Measurements from ENCODE around the gene ZNF140. TPM values are rescaled to one million over a fixed set of nuclear protein-coding genes. Genes with fewer than 3 reads are reported as not detected.

The ZNF140 gene
- total and polyA plus RNA-seq, 5 donors from 2014 or later = 12.7 to 31.7 (median 26.5) TPM

- Mint-ChIP-seq H3K4me3 (peak overlapping the region in 1 of 4 donors; percentile 60), H3K27ac (peak overlapping the region in 1 of 3 donors; percentile 84), H3K36me3 (peaks cover 72% of the 10 kb centered on the region), H3K9me3 (peaks cover 14 to 82% (median 40%) of the 10 kb centered on the region in 7 donors), H3K27me3 (no peaks in the 10 kb centered on the region), H3K4me1 (peaks cover 0 to 16% (median 12%) of the 10 kb centered on the region in 4 donors)
- Histone ChIP-seq H3K4me1 (ENCODE audit: control insufficient read depth, insufficient read depth, low read length, poor library complexity, severe bottlenecking) (peaks cover 7% of the 10 kb centered on the region), H3K4me3 (ENCODE audit: low read depth, low read length) (no peak overlapping the region), H3K9me3 (ENCODE audit: control insufficient read depth in 2 of 2, low read length in 2 of 2) (peaks cover 82 to 99% of the 10 kb centered on the region in 2 experiments), H3K27me3 (ENCODE audit: control insufficient read depth, insufficient read depth, low read length) (no peaks in the 10 kb centered on the region), H3K36me3 (ENCODE audit: control insufficient read depth, insufficient read depth, low read length) (peaks cover 52% of the 10 kb centered on the region), H3K27ac (ENCODE audit: insufficient read depth, low read length, poor library complexity, severe bottlenecking) (no peak overlapping the region)
- ATAC-seq (ENCODE audit: low read depth in 2 of 2) (no peak), DNase-seq (no peak)
Measured at GRCh38 chr12:133135747-133136146, 55.0 kb downstream of the ZNF140 start.

- H3K4me1 Mint-ChIP-seq = peaks cover 0 to 3% (median 0%) of the 10 kb centered on the region in 4 donors
- no peaks in the 10 kb centered on the region for H3K27me3 Mint-ChIP-seq
- H3K27ac ChIP-seq (ENCODE audit: insufficient read depth, low read length, poor library complexity, severe bottlenecking) = no peak overlapping the region
- H3K9me3 ChIP-seq (ENCODE audit: control insufficient read depth in 2 of 2, low read length in 2 of 2) = peaks cover 74 to 97% of the 10 kb centered on the region in 2 experiments
- H3K36me3 ChIP-seq (ENCODE audit: control insufficient read depth, insufficient read depth, low read length) = peaks cover 47% of the 10 kb centered on the region
- DNase-seq = no peak
- H3K4me1 ChIP-seq (ENCODE audit: control insufficient read depth, insufficient read depth, low read length, poor library complexity, severe bottlenecking) = no peaks in the 10 kb centered on the region
- peaks cover 0 to 75% (median 29%) of the 10 kb centered on the region in 7 donors for H3K9me3 Mint-ChIP-seq
- H3K36me3 Mint-ChIP-seq = peaks cover 71% of the 10 kb centered on the region
- ATAC-seq (ENCODE audit: low read depth in 2 of 2) = no peak
- no peak overlapping the region for H3K27ac Mint-ChIP-seq
- peak overlapping the region in 1 of 4 donors; percentile 4 for H3K4me3 Mint-ChIP-seq
- H3K4me3 ChIP-seq (ENCODE audit: low read depth, low read length) = no peak overlapping the region
- no peaks in the 10 kb centered on the region for H3K27me3 ChIP-seq (ENCODE audit: control insufficient read depth, insufficient read depth, low read length)
Measured at GRCh38 chr12:133145981-133146380, 65.3 kb downstream of the ZNF140 start.

GRCh38 chr12:133156125-133156690, 75.5 kb downstream of the ZNF140 start:
- Mint-ChIP-seq H3K27ac (no peak overlapping the region), H3K9me3 (peaks cover 3 to 91% (median 33%) of the 10 kb centered on the region in 7 donors), H3K36me3 (peaks cover 63% of the 10 kb centered on the region), H3K4me1 (no peaks in the 10 kb centered on the region), H3K4me3 (no peak overlapping the region), H3K27me3 (no peaks in the 10 kb centered on the region)
- Histone ChIP-seq H3K4me3 (ENCODE audit: low read depth, low read length) (no peak overlapping the region), H3K9me3 (ENCODE audit: control insufficient read depth in 2 of 2, low read length in 2 of 2) (peaks cover 79 to 96% of the 10 kb centered on the region in 2 experiments), H3K27ac (ENCODE audit: insufficient read depth, low read length, poor library complexity, severe bottlenecking) (no peak overlapping the region), H3K36me3 (ENCODE audit: control insufficient read depth, insufficient read depth, low read length) (peaks cover 41% of the 10 kb centered on the region), H3K4me1 (ENCODE audit: control insufficient read depth, insufficient read depth, low read length, poor library complexity, severe bottlenecking) (no peaks in the 10 kb centered on the region), H3K27me3 (ENCODE audit: control insufficient read depth, insufficient read depth, low read length) (no peaks in the 10 kb centered on the region)
- DNase-seq (no peak), ATAC-seq (ENCODE audit: low read depth in 2 of 2) (no peak)

Other genes starting within 250 kb of the ZNF140 start
- 118 TPM for gene CHFR, start 193.3 kb upstream of the ZNF140 start, total RNA-seq
- 10 to 100 TPM; 24.3 to 43.3 (median 37.4) TPM for gene CHFR, start 193.3 kb upstream of the ZNF140 start, polyA plus RNA-seq
- 3.1 TPM for gene ZNF605, start 124.6 kb upstream of the ZNF140 start, total RNA-seq
- gene ZNF605, start 124.6 kb upstream of the ZNF140 start, polyA plus RNA-seq = 1 to 10 TPM in 3 of 4 donors, under 1 TPM in 1; 0.83 to 2.6 (median 1.7) TPM
- 29.6 TPM for gene ZNF26, start 94.6 kb upstream of the ZNF140 start, total RNA-seq
- gene ZNF26, start 94.6 kb upstream of the ZNF140 start, polyA plus RNA-seq = 10 to 100 TPM in 2 of 4 donors, 1 to 10 TPM in 2; 6.9 to 16.2 (median 12.3) TPM
- 20.2 TPM for gene ZNF84, start 43.4 kb upstream of the ZNF140 start, total RNA-seq
- 10 to 100 TPM; 11.6 to 16.5 (median 14.0) TPM for gene ZNF84, start 43.4 kb upstream of the ZNF140 start, polyA plus RNA-seq
- 3.0 TPM for gene ZNF891, start 49.4 kb downstream of the ZNF140 start, total RNA-seq
- under 1 TPM; 0.29 to 0.75 (median 0.48) TPM for gene ZNF891, start 49.4 kb downstream of the ZNF140 start, polyA plus RNA-seq
- gene ZNF10, start 49.7 kb downstream of the ZNF140 start, total RNA-seq = 24.2 TPM
- 10 to 100 TPM in 2 of 4 donors, 1 to 10 TPM in 2; 4.8 to 15.0 (median 10.9) TPM for gene ZNF10, start 49.7 kb downstream of the ZNF140 start, polyA plus RNA-seq
- gene ZNF268, start 100.6 kb downstream of the ZNF140 start, total RNA-seq = 8.0 TPM
- 10 to 100 TPM in 3 of 4 donors, 1 to 10 TPM in 1; 9.2 to 21.1 (median 16.3) TPM for gene ZNF268, start 100.6 kb downstream of the ZNF140 start, polyA plus RNA-seq
- not detected for gene ANHX, start 155.0 kb downstream of the ZNF140 start, total RNA-seq
- gene ANHX, start 155.0 kb downstream of the ZNF140 start, polyA plus RNA-seq = not detected